Eye (tissue), 1 donor: ENCODE results near the gene ASPHD1.
"Not testable (repeated sequence)": the region's sequence is repeated elsewhere in the genome, so short reads cannot be mapped to it uniquely, and the experiment has no call there.

ENCODE experiments used
- DNase-seq: peaks from one replicate; pipeline ENCODE4 v3.0.0-alpha.2; 2015

The ASPHD1 gene

DNA sequence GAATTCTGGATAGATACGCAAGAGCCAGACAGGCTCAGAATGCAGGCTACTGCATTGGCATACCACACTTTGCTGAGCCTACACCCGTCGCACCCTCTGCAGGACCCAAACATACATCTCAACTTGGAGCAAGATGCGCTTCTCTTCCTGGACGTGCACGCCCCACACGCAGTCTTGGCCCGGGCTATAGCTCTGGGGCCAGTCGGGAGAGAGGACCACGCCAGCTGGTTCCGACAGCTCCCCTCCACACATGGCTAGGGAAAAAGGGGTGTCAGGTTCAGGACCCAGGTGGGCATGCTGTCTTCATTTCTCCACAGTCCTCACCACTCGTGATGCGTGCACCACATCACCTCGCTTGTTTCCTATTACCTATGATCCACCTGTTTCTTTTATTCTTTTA lies 22.1 kb upstream of the ASPHD1 start:
- DNase-seq = no peak

DNA sequence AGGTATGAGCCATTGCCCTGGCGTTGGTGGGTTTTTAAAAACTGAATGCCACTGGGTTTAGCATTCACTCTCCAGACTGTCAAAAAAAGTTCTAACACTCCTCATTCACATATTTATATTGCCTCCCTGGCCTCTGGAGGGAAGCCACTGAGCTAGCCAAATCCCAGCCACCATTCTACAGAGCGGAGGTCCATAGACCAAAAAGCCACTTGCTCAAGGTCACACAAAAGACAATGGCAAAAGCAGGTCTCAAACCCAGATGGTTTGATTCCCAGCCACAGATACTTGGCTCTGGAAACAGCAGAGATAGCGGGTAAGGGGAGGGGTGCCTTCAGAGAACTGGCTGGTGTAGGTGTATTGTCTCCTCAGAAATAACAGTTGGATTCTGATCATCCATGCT lies 19.2 kb upstream of the ASPHD1 start:
- no peak for DNase-seq

DNA sequence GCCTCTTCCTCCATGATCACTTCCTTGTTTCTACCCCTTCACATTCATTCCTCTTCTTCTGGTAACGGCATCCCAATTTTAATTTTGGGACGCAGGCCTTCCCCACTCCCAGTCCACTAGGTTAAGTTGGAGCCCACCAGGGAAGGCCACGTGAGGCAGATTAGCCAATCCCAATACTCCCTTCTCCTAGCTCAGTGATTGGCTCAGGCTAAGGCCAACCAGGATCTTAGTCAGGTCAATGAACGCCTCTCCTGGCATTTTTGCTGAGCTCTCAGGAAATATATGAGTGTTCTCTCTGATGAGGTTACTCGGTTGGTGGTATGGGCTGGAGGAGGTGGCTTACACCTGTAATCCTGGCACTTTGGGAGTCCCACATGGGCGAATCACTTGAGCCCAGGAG lies 16.3 kb upstream of the ASPHD1 start:
- no peak for DNase-seq

DNA sequence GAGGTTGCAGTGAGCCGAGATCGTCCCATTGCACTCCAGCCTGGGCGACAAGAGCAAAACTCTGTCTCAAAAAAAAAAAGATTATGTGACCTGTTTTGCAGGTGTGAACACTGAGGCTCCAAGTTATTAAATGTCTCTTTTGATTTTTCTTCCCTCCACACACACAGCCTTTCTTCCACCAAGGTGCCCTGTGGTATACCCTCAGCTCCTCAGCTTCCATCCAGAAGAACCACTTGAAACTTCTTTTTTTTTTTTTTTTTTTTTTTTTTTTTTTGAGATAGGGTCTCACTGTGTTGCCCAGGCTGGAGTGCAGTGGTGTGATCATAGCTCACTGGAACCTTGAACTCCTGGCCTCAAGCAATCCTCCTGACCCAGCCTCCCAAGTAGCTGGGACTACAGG lies 10.9 kb upstream of the ASPHD1 start:
- not testable (repeated sequence) for DNase-seq

DNA sequence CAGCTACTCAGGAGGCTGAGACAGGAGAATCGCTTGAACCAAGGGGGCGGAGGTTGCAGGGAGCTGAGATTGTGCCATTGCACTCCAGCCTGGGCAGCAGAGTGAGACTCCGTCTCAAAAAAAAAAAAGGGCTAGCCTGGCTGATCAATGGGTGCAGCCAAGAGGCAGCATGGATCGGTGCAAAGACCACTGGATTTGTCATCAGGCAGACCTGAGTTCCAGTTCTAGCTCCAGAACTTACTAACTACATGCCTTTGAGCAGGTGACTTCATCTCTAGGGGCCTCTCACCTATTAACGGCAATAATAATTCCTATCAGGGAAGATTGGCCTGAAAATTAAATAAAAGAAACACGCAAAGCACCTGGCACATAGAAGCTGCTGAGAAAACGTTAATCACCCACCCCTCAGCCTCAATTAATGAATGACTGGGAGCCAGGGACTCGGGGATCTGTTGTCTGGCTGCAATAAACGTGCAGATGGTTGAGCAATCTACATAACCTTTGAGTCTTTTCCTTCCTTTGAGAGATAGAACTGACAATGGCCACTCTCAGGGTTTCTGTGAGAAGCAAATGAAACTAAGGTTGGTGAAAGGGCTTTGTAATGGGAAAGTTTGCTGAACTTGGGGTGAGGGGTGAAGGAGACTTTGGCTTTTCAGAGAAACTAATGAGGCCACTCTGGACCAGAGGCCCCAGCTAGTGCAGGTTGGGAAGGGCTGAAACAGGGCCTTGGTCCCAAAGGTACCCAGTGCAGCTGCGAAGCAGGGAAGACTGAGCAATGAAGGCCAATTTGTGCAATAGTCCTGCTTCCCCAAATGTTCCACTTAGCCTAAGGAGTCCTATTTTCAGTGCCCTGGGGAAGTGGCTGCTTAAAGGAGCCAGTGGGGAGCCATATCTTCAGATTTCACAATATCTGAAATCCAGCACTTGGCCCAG lies 8.5 kb upstream of the ASPHD1 start:
- DNase-seq = no peak

DNA sequence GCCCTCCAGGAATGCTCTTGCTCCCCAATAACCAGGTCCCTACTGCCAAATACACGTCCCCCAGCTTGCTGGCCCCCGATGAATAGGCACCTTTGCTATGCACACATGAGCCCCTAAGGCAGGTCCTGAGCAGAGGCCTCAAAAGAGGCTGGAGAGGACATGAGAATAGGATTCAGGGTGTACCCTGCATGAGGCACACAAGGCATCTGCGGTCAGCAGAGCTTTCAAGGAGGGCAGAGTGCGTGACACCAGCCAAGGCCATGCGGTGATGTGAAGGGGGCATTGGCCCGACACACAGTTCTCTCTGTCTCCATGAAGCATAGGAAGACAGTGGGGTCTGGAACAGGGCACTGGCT lies 7.9 kb upstream of the ASPHD1 start:
- DNase-seq = no peak

DNA sequence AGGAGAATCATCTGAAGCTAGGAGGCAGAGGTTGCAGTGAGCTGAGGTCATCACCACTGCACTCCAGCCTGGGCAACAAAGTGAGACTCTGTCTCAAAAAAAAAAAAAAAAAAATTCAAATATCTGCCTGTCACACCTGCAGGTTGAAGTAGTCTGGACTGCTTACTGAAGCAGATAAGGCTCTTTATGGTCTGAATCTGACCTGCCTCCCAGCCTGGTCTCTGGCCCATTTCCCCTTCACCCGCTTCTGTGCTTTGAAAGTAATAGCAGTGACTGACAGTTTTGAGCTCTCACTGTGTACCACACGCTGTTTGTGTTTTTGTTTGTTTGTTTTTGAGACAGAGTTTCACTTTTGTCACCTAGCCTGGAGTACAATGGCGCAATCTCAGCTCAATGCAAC lies 6.7 kb upstream of the ASPHD1 start:
- no peak for DNase-seq

DNA sequence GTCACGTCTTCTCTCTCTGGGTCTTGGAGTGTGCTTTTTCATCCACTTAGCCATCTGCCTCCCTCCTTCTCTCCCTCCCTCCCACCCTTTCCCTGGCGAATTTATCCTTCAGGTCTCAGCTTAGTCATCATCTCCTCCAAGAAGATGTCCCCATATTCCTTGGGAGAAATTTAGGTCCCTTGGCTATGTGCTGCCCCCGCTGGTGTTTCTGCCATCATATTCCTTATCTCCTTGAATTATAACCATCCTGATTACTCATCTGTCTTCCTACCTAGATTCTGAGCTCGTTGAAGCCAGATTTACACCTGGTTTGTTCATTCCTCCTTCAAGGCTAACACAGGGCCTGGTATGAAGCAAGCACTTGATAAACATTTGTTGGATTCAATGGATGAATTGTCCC lies 5.9 kb upstream of the ASPHD1 start:
- DNase-seq = no peak

DNA sequence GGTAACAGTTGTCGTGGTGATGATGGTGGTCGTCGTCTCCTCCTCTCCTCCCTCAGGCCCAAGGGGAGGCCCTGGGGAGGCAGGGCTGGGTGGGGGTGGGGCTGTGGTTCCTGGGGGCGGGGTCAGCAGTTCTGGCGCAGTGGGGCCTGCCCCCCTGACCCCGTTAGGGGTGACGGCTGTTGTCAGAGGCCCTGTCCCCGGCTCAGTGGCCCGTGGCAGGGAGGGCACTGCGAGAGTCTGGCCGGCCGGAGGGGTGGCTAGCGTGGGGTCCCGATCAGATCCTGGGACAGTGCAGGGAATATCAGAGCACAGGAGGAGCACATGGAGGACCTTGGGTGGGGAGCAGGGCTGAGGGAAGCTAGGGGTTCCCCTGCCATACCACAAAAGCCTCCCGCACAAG lies 3.4 kb upstream of the ASPHD1 start:
- no peak for DNase-seq

DNA sequence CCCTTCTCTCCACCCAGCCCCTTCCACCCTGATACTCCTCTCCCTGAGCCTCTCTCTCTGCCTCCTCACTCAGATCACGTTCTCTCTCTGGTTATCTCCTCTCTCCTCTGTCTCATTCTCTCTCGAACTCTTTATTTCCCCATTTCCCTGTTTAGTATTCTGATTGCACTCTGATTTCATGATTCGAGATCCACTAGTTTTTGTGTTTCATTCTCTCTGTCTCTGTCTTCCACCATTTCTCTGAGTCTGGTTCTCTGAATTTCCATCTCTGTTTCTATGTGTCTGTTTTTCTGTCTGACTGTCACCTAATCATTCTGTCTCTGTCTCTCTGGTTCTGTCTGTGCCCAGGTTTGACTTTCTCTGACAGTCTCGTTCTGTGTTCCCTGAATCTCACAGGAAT lies 3.0 kb upstream of the ASPHD1 start:
- DNase-seq = no peak

DNA sequence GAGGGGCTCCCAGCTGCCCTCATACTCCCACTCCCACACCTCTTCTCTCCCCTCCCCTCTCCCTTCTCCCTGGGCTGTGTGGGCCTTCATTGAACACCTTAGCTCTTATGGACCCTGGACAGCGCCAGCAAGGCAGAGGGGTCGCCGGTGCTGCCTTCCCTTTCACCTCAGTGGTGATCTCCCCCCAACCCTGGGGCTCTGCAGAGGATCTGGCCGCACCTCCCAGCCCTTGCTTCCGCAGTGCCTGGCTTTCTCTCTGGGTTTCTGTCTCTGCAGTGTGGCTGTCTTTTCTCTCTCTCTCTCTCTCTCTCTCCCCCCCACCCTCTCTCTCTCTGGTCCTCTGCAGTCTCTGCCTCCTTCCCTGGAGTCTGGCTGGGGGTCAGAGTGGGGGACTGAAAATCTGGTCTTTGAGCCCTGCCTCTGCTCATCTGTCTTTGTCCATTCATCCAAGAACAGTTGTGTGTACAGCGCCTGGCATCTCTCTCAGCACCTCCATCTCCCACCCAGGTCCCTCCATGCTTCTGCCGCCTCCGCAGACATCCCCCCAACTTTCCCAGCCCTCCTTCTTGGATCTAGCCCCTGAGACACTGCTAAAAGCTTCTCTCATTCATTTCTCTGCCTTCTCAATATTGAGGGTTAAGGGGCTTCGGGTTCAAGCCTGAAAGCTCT lies 2.0 kb upstream of the ASPHD1 start:
- peak; percentile 24 for DNase-seq

DNA sequence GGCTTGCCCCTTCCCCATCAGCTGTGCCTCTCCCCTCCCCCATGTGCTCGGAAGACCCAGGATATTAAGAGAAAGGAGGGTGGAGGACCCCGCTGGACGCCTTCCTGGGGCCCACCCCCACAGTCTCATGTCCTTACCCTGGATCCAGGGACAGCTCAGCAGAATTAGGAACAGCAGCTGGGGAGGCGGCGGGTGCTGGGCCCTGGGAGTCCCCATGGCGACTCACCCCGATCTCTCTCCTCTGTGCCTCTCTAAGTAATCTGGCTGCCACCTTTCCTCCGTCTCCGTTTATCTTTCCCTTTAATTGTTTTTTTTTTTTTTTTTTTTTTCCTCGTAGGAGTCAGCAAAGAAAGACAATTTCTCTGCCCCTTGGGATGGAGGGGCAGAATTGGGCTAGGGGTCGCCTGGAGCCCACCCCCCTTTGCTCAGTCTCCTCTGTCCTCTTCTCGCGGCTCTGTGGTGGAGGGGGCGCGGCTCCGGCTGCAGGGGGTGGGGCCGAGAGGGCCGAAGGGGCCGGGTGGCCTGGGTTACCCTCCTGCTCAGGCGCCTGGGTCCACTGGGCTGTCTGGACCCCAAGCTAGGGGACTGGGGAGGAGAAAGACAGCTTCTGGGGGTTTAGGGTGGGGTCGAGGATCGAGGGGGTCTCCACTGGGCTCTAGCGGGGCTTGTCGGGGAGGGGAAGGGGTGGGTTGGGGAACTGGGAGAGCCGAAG lies 1.3 kb upstream of the ASPHD1 start:
- peak; percentile 57 for DNase-seq

DNA sequence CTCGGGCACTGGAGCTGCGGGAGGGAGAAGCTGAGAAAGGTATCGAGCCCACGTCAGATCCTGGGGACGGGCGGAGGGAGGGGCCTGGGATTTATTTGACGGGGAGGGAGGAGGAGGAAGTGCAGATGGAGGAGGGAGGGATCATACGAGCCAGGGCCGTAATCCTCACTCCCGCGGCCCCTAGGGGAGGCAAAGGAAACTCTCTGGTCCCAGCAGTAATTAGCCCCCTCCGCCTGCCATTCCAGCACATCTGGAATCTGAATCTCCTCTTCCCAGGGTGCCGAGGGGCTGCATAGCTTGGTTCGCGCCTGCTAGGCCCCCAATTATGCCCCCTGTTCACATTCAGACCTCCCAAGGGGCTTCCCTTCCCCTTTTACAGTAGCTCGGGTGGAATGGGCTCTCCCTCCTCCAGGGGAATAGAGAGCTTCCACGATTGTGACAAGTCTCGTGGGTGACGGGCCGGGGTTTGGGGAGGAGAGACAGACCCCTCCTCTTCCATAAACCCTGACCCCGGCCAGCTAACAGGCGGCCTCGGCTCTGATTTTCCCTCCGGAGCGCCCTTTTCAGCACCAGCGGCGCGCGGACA lies 679 bp upstream of the ASPHD1 start, which contains the start of gene SEZ6L2:
Gene SEZ6L2 (minus strand): TSS at position 35 of the 586 bp plus-strand sequence. CDS start 531 bp downstream, outside the sequence.
- DNase-seq = peak; percentile 92

DNA sequence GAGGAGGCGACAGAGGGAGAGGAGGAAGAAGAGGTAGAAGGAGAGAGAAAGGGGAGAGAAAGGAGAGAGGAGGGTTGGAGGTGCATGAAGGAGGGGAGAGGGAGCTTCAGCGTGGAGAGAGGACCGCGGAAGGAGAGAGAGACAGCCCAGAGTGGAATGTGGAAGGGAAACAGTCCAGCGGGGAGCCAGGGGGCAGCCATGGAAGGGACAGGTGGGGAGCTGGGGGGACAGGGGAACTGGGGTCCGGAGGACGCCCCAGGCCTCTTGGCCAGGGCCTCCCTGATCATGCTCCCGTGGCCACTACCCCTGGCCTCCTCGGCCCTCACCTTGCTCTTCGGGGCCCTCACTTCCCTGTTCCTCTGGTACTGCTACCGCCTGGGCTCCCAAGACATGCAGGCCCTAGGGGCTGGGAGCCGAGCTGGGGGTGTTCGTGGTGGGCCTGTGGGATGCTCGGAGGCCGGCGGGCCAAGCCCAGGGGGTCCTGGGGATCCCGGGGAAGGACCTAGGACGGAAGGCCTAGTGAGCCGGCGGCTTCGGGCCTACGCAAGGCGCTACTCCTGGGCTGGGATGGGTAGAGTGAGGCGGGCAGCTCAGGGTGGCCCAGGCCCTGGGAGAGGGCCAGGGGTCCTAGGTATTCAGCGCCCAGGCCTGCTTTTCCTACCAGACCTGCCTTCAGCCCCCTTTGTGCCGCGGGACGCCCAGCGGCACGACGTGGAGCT lies 759 bp downstream of the ASPHD1 start:
- no peak for DNase-seq

DNA sequence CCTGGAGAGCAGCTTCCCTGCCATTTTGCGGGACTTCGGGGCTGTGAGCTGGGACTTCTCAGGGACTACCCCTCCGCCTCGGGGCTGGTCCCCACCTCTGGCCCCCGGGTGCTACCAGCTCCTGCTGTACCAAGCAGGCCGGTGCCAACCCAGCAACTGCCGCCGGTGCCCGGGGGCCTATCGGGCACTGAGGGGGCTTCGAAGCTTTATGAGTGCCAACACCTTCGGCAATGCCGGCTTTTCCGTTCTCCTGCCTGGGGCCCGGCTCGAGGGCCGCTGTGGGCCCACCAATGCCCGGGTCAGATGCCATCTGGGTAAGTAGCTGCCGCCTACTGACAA lies 1.3 kb downstream of the ASPHD1 start:
- no peak for DNase-seq

DNA sequence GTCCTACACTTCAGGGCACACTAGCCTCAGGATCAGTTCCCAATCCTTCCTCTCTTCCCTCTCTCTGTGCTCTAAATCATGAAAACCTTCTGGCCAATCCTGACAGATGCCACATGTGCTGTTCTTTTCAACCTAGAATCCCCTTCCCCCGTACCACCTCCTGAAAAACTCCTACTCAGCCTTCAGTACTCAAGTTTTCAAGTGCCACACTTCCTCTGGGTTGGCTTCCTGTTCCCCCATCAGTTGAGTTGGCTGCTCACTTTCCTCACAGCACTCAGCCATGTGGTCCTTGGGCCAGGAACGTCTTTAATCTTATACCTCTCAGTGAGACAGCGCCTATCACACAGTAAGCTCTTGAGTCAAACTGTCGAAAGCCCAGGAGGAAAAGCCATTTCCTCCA lies 3.3 kb downstream of the ASPHD1 start:
- DNase-seq = no peak

DNA sequence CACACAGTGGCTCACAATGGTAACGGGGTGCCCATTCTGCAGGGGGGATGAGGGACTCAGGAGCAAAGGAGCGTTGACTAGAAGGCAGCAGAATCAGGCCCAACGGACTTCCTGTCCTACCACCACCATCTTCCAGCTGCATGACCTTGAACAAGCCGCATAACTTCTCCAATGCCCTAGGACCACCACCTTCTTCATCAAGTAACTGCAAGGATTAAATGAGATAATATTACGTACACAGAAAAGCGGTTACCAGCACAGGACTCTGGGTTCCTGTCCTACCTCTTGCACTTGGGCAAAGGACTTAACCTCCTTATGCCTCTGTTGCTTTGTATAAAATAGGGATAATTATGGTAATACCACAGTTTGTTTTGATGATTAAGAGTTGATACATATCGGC lies 4.7 kb downstream of the ASPHD1 start:
- DNase-seq = no peak

DNA sequence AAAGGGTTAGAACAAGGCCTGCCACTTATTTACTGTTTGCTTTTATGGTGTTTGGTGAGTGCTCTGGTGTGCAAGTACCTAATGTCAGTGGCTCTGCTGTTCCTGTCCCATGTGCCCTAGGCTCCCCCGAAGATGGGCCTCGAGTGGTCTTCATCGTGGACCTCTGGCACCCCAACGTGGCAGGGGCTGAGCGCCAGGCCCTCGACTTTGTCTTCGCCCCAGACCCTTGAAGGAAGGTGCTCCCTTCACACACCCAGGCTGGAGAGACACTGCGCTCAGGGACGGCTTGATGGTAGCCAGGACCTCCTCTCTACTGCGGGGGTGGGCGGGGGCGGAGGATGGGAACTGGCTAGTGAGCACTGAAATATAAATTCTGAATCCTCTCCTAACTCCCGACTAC lies 5.4 kb downstream of the ASPHD1 start:
- DNase-seq = no peak

DNA sequence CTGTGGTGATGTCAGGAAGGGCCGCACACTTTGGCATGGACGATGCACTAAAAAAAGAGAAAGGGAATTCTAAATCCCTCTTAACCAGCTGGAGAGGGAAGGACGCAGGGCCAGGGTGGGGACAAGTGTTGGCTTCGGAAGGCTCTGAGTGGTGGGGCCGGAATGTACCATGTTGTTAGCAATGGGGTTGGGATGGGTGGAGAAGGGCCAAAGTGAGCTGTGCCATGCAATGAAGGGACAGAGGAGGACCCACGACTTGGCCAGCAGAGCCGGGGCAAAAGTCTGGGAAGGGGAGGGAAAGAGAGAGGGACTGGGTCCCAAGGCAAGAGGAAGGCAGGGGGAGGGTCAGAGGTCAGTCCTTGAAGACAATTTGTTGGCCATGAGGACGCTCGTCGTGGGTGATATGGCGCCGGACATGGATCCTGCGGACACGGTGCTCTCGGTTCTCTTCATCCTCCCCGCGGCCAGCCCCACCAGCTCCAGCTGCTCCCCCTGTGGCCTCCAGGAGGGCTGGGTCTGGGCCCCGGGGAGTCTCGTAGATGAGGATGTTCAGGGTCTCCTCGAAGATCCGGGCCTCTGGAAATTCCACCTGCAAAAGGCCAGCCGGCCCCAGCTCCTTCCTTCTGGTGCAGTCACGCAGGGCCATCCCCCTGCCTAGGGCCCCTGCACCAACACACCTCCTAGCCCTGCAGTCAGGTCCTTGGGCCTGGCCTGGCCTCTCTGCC lies 6.4 kb downstream of the ASPHD1 start:
- no peak for DNase-seq

DNA sequence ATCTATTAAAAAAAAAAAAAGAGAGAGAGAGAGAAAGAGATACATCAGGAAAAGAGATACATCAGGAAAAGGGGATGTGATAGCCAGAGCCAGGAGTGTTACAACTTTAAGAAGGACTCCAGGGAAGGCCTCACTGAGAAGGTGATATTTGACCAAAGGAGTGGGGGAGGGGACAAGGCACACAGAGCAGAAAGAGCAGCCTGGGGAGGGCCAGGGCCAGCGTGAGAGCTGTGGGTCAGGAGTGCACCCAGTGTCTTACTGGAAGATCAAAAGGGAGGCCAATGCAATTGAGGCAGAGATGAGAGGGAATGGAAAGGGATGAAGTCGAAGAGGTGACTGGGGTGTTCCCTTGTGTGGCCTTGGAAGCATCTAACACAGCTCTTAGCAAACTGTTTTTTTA lies 7.7 kb downstream of the ASPHD1 start:
- no peak for DNase-seq

DNA sequence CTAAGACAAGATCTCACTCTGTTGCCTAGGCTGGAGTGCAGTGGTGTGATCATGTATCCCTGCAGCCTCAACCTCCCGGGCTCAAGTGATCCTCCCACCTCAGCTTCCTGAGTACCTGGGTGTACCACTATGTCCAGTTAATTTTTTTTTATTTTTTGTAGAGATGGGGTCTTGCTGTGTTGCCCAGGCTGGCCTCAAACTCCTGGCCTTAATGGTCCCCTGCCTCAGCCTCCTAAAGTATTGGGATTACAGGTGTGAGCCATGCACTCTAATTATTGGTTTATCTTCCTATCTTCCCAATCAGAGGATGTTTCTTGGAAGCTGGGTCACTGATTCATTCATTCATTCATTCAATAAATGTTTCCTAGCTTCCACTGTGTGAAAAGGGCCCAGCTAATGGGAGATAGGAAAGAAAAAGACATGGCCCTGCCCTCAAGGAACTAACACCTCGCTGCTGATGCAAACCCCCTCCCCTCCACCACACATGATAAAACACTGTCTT lies 8.5 kb downstream of the ASPHD1 start:
- DNase-seq = no peak

DNA sequence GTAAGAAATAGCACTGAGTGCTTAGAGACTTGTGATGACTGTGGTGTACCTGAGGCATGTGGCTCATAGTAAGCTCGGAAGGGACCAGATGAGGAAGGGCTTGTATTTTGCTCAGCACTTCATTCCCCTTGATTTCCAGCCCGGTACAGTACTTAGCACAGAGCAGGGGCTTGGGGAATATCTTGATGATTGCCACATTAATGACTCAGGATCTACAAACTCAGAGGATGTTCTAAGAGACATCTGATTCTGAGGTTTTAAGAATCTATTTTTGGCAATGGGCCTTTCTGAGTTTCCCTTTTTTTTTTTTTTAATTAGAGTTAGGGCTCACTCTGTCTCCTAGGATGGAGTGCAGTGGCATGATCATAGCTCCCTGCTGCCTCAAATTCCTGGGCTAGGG lies 9.1 kb downstream of the ASPHD1 start:
- no peak for DNase-seq
